Epithelial cell of prostate (primary cell): ENCODE measurements around the gene IKZF3.
"Not testable (repeated sequence)": the region's sequence is repeated elsewhere in the genome, so short reads cannot be mapped to it uniquely, and the experiment has no call there.

ENCODE experiments used
- DNase-seq: peaks from one replicate; pipeline ENCODE4 v3.0.0-alpha.2; 2011; ENCODE audit warnings: low read depth, low spot score
- H3K27ac ChIP-seq: fragments of 450-650 bp; 2 replicates; pipeline ENCODE4 v1.5.1; 2017; ENCODE audit warnings: mild to moderate bottlenecking

The IKZF3 gene

DNA sequence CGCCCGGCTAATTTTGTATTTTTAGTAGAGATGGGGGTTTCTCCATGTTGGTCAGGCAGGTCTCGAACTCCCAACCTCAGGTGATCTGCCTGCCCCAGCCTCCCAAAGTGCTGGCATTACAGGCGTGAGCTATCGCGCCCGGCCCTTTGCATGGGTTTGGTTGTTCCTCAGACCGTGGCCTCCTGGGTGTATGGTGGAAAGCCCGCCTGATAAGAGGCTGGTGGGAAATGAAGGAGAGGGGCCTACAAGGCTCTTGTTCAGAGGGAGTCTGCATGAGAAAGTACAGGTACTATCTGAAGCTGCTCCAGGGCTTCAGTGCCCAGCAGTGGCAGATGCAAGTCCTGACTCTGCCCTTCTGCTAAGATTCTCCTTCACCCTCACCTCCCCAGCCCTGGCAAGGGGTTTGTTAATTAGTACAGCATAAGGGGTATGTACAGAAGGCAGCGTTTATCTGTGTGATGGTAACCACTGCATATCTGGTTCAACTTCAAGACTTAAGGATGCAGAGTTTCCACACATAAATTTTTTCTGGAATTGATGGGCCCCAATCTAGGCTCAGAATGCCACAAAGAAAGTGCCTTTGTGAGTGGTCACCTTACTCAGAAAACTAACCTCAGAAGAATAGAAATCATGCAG is 102.1 kb downstream of the IKZF3 start:
- DNase-seq = no peak
- no peak overlapping the region for H3K27ac ChIP-seq

DNA sequence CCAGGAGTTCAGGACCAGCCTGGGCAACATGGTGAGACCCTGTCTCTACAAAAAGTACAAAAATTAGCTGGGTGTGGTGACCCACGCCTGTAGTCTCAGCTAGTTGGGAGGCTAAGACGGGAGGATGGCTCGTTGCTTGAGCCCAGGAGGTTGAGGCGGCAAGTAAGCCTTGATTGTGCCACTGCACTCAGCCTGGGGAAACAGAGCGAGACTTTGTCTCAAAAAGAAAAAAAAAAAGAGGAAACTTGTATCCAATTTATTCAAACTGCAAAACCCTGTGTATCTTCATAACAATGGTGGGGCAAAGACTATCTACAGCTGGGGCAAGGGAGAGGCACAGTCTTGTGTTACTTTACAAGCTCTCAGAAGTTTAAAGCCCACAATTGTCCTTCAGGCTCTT is 104.9 kb downstream of the IKZF3 start:
- no peak for DNase-seq
- no peak overlapping the region for H3K27ac ChIP-seq

DNA sequence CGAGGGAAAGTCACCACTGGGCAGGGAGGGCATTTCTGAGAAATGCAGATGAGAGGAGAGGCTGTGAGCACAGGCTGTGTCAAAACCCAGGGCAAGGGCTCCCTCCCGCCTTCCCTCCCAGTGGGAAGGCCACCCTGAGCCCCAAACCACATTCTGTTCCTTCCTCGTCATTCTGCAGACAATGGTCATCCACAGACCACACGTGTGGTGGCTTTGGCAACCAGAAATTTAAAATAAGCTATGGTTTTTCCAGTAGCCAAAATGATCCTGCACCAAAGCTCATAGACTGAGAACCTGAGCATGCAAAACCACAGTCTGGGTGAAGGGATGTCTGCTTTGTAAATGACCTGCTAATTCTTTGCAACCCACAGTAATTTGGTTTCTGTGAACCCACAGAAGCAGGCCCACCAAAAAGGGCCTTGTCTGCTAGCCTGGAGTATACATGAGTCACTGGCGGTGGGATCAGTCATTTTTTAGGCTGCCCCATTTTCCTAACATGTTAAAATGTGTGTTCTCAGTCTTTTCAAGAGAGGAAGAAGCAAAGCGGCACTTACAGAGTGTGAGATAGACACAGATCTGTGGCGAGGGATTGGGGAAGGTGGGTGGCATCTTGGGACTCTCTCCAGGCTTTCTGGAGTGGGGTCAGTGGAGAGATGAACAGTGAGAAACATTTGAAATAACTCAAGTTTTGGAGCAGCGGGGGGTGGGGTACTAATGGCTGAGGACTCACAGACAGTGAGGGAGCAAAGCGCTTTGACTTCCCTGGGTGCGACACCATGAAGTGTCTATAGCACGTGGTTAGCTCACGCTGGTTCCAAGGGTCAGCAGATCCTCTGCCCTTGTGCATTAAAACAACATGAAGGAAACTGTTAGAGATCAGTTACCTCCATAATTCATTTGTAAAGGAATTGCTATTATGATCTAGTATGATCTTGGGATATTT is 105.9 kb downstream of the IKZF3 start:
- DNase-seq = no peak
- no peak overlapping the region for H3K27ac ChIP-seq

DNA sequence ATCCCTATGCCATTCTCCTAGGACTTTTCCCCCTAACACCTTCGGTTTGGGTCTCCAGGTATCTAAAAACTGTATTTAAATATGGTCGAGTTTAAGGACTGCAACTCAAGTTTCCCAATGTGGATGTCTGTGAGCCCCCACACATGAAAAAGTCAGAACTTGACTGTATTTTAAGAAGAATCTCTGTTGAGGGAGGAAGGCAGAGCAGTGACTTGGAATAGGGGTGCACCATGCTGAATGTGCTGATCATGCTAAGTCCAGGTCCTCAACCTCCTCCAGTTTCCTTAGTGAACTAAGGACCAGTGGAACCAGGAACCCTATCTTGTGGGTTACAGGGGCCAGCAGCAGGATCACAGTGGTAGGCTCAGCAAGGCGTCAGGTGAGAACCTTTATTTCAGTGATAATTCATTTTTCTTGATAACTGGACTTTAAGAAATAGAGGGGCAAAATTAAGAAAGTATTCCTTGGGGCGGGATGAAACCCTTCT is 106.9 kb downstream of the IKZF3 start:
- DNase-seq = no peak
- H3K27ac ChIP-seq = no peak overlapping the region

DNA sequence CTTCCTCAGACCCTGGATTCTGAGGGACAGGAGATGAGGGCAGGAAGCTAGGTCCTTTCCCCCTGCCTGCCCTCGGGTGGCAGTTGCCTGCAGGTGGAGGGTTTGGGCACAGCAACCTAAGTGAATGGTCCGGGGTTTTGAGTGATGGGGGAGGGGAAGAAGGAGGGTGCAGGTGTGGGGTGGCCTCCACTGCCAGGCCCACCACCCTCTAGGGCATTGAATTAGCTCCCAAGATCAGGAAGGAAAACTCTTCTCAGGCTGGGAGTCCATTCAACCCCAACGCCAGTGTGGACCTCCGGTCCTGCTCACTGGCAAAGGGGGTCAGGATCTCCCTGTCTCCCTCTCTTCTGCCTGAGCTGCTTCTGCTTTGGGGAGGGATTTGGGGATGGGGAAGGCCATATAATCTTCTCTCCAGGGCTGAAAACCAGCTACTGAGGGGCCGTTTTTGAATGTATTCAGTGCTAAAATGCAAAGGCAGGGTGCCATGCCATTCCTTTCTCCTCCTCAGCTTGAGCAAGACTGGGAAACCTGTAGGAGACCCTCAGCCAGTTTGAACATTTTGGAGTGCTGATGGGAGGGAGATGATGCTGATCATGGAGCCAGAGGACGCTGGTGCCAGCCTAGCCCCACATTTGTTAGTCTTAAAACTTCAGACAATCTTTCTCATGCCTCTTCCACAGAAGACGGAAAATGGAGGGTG is 107.6 kb downstream of the IKZF3 start:
- DNase-seq = no peak
- H3K27ac ChIP-seq = no peak overlapping the region

DNA sequence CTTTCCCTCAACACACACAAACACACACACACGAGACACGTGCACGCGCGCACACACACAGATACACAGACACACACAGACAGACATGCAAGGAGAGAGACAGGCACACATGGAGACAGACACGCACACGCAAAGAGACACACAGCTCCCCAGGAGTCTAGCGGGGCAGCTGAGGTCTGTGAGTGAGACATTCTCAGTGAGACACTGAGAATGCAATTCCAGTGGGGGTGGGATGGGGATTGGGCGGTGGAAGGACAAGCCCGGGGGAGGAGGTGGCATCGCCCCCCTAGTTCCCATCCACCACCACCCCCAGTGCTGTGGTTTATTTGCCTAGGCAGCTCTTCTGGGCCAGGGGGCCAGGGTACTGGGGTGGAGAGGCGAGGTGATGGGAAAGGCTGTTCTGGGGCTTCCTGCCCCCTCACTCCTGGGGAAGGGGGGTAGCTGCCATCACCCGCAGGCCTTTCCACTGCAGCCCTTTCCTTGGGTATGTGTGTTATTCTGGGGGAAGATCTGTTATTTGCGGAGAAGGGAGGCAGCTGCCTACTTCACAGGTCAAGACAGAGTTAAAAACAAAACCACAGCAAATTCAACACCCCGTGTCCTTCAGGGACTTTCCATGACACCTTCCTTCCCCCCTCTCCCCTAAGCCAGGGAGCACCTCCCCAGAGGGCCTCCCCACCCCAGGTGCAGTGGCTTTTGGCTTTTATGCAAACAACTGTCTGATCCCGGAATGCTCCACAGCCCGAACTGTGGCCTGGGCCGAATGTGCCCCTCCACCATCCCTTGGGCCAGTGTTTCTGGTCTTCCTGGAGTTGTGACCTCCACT is 108.3 kb downstream of the IKZF3 start:
- DNase-seq = no peak
- H3K27ac ChIP-seq = no peak overlapping the region

DNA sequence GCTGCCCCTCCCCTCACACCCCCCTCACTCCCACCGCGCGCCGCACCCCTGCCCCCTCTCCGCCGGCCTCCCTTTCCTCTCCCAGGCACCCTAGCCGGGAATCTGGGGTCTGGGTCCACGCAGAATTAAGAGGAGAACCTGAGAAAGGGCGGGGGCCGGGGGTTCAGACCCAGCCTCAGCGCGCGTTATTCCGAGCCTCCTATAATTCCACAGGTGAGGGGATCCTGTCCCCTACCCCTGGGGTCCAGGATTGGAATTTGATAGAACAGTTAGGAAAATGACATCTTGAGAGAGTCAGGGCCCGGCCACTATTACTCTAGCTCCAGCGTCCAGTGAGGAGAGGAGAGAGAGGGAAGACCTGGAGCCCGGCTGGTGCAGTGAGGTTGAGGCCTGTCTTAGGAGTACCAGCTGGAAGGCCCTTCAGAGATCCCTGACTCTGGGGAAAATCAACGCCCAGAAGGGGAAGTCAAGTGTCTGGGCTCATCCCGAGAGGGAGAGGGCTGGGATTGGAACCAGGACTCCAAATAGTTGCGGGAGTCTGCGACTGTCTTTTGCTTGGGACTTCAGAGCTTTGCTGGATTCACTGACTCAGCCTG is 109.1 kb downstream of the IKZF3 start:
- no peak for DNase-seq

DNA sequence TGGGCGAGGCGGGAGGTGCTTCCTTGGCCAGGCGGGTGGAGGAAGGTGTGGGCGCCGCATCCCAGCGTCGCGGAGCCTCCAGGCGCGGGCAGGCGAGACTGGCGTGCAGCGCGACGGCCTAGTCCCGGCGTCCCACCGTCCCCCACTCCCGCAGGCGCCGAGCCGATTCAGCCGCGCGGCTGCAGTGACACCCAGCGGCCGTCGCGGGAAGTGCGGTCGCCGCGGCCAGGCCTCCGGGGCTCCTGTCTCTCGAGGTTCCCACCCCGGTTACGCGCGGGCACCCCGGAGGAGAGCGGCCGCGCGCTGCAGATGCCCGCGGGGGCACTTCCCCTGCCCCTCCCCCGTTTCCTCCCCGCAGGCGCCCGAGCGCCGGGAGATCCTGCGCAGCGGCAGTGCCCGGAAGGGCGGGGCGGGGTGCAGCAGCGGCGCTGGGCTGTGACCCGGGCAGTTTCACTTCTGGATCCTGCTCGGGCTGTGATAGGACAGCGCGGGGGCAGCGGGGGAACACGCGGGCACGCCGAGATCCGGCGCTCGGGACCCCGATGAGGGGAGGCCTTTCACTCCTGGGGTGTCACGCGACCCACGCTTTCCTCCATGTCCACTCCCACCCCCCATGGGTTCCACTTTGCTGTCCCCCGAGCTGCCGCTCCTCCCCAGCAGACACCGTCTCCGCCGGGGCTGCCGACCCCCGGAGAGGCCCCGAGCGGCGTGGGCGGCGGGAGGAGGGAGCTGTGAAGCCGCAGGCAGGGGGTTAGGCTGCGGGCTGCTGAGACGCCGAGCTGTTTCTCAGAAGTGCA is 109.8 kb downstream of the IKZF3 start:
- H3K27ac ChIP-seq = peak overlapping the region; percentile 46
- no peak for DNase-seq

More for the DNA sequence above, 109.1 kb downstream of the IKZF3 start:
- H3K27ac ChIP-seq = peak overlapping the region; percentile 46

DNA sequence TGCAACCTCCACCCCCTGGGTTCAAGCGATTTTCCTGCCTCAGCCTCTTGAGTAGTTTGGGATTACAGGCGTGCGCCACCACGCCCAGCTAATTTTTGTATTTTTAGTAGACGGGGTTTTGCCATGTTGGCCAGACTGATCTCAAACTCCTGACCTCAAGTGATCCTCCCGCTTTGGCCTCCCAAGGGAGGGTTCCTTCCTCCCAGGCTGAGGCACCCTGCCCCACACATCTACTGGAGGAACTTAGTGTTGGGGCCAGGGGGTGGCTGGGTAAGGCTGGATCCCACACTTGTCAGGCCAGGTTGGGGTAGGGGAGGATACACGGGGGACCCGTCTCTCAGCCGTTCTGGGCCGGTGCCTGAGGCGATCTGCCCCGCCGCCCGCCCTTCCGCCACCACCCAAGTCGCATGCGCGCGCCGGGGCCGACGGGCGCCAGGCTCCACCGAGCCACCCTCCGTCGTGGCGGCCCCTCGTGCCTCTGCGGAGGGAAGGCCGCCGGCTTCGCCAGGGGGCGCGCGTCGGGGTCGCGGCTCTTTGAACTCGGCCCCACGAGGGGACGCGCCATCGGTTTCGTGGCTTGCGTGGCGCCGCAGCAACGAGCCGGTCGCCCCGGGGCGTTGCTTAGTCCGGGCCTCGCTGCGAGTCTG is 110.5 kb downstream of the IKZF3 start:
- DNase-seq = no peak
- peak overlapping the region; percentile 46 for H3K27ac ChIP-seq

DNA sequence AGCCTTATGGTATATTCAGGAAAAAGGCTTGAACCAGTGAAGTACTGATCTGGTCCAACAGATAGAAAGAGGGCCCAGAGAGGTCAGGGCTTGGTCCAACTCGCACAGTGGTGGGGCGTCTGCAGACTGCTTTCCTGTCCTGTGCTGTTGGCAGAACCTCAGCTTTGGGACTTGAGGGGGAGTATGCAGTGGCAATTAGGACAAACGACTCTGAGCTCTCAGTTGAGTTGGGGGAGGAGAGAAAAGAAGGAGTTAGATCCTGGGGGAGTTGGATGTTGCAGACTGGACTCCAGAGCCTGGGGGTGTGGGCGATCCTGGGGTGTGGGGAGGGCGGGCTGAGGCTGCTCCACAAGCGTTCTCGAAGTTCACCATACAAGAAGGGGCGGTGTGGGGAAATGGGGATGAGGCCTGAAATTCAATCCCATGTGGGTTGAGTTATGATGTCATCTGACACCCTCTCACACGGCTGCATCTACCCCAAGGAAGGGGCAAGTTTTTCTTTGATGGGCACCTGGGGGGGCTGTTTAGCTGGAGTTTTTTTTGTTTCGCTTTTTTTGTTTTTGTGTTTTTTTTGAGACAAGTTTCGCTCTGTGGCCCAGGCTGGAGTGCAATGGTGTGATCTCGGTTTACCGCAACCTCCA is 111.8 kb downstream of the IKZF3 start:
- DNase-seq = no peak
- no peak overlapping the region for H3K27ac ChIP-seq

DNA sequence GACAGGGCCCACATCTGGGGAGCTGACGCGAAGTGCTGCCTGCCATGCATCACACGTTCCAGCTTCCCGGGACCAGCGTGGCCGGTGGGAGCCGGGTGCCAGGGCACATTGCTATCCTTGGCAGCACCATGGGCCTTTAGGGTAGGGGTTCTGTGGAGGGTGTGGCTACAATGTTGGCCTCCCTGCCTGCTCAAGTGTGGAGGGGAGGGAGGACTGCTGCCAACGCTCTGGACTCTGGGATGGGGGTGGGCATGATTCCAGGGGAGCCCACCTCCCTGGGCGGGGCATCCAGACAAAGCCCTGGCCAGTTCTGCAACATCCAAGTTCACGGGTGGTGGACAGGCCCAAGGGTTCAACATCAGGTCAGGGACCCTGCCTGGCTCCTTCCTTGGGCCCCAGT is 112.5 kb downstream of the IKZF3 start:
- DNase-seq = no peak
- no peak overlapping the region for H3K27ac ChIP-seq

DNA sequence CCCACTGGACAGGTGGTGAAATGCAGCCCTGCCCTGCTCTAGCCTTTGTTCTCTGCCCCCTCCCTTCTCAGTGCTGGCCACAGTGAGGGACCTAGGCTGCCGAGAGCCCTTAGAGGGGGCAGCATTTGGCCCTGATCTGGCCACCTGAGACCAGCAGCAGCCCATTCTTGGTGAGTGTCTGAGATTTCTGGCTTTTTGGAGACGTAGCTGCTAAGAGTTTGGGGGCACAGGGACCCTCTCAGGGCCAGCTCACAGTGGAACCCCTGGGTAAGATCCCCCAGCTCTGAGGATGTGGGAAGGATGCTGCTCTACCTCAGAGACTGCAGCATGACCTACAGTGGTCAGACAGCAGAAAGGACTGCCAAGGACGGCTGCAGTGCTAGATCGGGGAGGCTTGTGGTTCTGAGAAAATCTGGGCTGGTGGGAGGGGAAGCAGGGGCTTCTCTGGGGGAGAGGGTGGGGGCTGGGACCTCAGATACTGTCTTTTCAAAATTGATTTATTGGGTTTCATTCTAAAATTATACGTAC is 113.0 kb downstream of the IKZF3 start:
- no peak for DNase-seq
- no peak overlapping the region for H3K27ac ChIP-seq

DNA sequence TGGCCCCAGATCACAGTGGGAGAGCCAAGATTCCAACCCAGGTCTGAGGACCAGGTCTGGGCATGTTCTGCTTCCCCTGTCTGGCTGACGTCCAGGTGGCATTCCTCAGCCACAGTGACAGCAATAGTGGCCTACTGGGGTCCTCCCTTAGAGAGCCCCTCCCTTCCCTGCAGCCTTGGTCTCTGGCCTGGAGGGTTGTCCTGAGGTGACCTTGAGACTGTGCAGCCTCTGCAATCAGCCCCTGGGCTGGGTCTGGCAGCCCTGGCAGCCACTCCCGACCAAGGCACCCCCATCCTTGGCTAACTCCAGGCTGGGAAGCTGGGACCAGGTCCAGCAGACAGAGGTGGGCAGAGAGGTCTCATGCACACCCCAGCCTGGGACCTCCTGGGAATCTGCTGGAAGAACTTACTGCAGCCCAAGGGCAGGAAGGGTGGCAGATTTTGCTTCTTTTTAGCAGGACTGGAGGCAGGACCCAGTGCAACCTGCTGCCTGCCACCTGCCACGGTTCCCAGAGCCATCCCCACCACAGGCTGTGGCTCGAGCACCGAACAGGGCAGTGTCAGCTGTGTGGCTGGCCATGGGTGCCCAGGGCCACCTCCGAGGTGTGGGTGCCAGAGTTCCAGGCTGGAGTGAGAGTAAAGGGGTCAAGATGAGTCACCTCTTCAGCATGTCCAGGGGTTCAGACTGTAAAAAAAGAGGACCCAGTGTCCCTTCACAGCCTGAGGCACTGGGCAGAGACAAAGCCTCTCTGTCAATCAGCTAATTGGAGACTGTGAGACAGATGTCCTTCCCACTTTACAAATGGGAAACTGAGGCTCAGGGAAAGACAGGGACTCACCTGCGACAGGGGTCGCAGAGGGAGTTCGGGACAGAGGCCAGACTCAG is 113.7 kb downstream of the IKZF3 start:
- DNase-seq = no peak
- H3K27ac ChIP-seq = peak overlapping the region; percentile 13

DNA sequence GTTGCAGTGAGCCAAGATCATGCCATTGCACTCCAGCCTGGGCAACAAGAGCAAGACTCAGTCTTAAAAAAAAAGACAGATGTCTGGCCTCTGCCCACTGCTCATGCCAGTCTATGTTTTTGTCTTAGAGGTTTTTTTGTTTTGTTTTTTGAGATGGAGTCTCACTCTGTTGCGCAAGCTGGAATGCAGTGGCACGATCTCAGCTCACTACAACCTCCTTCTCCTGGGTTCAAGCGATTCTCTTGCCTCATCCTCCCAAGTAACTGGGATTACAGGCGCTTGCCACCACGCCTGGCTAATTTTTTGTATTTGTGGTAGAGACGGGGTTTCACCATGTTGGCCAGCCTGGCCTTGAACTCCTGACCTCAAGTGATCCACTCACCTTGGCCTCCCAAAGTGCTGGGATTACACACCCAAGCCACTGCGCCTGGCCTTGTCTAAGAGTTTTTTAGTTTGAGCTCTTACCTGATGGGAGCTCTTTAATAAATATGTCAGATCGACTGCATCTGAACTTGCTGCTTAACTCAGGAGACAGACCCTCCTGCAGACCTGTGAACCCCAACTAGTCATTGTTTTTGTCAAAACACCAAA is 115.6 kb downstream of the IKZF3 start:
- DNase-seq, H3K27ac ChIP-seq: not testable (repeated sequence)

DNA sequence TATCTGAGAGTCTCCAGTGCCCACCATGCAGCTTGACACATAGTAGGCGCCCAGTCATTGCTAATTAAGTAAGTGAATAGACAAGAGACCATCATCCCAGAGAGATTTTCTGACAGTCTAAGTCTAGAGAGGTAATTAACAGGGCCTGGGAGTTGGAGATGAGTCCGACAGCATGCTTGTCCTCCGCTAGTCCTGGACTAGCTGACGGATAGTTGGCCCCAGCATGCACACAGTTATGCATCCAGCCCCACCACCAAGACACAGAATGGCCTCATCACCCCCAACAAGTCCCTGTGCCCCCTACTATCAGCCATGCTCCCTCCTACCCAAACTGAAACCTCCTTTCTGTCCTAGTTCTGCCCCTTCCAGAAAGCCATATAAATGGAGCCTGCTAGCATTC is 116.4 kb downstream of the IKZF3 start:
- DNase-seq = no peak
- no peak overlapping the region for H3K27ac ChIP-seq

DNA sequence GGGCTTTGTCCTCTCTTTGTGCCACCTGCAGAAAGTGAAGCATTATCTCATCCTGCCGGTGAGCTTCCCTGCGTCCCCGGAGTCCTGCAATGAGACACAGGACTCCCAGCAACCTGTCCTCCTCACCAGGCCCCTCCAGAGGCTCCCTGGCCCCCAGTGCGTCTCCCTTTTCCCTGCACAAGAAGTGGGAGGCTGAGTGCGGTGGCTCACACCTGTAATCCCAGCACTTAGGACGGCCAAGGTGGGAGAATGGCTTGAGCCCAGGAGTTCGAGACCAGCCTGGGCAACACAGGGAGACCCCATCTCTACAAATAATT is 118.0 kb downstream of the IKZF3 start:
- DNase-seq = no peak
- H3K27ac ChIP-seq = no peak overlapping the region
